ENCODE measurements around the gene ADGRA3.
"Not testable (repeated sequence)": the region's sequence is repeated elsewhere in the genome, so short reads cannot be mapped to it uniquely, and the experiment has no call there.

The ADGRA3 gene

DNA sequence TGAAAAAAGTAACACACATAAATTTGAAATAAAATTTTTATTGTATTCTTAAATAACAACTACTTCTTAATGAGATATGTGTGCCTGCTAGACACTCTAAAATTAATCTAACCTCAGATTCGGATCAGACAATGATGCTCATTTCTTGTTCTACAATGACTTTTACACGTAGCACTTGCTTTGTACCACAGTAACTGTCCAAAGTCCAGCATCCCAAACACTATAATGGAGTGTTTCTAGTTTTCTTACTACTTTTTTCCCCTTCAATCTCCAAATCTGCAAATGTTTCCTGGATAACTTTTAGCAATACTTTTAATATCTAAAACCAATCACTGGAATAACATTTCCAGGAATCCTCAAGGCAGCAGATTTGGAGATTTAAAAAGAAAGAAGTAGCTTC lies 75.9 kb downstream of the ADGRA3 start:
- no peak for DNase-seq

DNA sequence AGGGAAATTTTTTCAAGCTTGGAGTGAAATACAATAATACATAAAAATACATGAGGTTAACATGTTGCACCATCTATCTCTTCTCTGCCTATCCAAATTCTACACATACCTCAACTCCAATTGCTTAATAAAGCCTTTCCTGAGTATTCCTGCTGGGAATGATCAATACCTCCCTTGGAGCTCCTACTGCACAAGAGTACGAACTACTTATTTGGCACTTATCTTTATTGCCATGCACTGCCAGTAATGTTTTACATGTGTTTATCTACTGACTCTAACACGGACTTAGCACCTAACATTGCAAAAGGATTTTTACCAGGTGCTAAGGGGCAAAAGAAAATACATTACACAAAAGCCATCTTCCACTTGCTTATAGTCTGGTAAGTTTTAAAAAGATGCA lies 80.2 kb downstream of the ADGRA3 start:
- no peak for DNase-seq

DNA sequence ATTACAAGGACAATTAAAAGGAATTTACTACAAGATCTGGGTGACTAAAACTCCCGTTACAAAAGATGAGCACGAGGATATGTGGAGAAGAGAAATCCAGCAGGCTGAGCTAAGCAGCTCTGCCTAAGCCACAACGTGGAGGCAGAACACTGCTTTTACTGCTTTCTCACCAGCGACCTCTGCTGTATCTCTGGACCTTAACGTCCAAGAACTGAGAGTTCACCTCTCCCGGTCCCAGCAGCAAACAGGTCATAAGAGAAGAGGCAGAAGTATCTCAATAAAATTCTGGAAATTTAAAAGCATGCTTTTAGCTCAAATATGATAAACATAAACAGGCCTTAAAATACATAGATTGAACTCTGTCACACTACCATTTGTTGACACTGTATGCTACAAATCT lies 81.0 kb downstream of the ADGRA3 start:
- no peak for DNase-seq

DNA sequence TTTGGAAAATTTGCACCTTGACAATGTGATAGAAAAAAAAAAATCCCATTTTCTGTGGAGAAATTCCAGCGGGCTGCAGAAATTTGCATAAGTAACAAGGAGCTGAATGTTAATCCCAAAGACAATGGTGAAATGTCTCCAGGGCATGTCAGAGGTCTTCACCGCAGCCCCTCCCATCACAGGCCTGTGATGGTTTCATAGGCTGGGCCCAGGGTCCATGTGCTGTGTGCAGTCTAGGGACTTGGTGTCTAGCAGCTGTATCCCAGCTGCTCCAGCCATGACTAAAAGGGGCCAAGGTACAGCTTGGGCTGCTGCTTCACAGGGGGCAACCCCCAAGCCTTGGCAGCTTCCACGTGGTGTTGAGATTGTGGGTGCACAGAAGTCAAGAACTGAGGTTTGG lies 85.2 kb downstream of the ADGRA3 start:
- DNase-seq: no peak

DNA sequence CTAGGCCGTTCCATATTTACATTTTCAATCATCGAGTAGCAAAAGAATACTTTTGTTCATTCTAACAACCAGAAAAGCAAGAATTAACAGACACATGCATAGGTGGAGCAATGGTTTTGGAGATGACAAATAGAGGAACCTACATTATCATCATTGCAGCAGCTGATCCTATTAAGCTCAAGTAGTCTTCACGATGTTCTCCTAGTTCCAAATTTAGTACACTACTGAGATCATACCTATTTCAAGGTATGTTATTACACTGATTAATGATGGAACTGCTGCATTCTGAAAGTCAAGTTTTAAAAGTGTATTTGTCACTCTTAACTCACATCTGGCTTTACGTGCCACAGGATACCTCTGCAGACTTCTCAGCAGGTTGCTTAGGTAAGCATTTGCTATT lies 87.4 kb downstream of the ADGRA3 start:
- no peak for DNase-seq

DNA sequence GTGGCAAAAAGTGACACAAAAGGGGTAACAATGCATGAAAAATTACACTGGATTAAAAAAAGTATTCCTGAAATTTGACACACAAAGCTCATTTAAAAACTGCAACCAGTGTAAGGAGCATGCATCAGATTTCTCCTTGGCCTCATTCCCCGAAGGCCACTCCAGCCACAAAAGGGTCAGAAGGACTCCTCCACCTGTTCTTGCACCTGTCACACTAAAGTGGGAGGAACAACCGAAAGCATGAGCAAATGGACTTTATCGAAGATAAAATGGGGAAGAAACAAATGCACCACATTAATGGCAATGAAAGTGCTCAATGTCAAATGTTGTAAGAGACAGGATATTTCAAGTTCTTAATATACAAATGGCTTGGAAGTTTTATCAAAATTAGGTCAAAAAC lies 88.2 kb downstream of the ADGRA3 start:
- DNase-seq: no peak

DNA sequence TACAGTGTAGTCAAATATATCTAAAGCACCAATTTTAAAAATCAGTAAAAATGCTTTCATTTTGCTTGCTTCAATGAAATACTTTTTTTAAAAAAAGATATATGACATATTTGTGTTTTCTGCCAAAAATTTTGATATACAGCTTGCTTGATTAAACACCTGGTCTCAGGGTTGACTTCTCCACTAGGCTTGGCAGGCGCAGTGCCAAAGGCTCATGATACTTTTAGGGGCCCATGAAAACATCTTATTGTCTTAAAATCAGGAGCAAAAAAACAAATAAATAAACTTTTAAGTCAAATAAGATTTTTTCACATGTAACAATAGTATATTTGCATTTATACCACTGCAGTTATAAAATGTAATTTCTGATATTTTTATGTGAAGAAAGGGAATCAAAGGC lies 95.6 kb downstream of the ADGRA3 start:
- no peak for DNase-seq

DNA sequence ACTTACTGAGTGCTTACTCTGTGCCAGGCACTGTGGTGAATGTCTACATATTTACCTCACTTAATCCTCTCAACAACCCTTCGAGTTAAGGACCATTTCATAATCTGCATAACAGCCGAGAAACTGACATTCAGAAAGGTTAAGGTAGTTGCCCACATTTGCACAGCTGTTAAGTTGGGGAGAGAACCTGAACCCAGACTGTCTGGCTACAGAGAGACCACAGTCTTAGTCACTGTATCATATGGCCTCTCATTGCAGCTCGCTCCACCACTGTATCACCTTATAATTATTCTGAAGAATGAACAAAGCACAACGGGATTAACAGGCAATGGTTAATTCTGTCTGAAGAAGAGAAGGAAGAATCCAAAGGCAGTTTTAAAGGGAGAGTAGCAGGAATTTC lies 98.5 kb downstream of the ADGRA3 start:
- DNase-seq: no peak

DNA sequence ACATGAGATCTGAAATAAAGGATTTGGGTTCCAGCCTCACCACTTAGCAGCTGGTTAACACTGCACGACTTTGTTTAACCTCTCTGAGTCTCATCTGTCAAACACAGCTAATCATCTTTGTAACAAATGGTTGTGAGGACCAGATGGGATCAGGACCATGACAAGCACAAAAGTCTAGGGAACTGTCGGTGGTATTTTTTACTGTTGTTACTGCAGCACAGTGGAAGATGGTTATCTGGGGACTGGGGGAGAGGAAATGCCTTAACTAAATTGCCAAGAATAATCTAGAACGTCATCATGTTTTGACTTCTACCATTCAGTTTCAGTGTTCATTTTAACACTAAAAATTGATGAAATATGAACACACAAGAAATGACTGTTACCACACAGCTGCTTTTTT lies 99.5 kb downstream of the ADGRA3 start:
- no peak for DNase-seq

DNA sequence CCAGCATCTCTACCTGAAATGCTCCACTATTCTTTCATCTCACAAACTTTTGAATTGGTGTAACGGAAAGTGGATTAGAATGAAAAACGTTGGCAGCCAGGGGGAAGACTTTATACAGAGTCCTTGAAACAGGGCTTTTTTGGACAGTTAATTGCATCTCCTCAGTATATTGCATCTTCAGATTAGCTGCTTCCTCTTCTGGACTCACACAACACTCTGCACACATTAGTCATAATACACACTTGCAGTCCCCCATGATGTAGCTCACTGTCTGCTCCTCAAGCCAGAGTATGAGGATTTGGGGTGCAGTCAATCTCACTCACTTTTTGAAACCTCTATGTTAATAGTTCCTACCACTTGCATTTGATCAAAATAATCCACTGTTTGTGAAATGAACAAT lies 101.0 kb downstream of the ADGRA3 start:
- no peak for DNase-seq

DNA sequence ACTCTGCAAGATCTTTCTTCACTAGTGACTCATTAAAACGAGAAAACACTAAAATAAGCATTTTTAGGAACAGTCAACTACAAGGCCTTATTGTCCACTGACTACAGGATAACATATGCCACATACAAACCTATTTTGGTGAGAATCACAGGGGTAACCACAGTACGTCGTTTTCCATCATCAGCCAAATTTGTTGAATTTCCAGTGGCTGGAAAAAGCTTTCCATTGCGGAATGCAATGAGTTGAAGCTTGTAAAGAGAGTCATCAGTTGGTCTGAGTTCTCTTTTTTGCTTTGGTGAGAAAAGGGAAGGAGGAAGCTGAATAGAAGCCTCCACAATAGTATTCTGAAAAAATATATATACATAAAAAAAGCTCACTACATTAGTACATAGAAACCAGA lies 102.4 kb downstream of the ADGRA3 start:
- no peak for DNase-seq

DNA sequence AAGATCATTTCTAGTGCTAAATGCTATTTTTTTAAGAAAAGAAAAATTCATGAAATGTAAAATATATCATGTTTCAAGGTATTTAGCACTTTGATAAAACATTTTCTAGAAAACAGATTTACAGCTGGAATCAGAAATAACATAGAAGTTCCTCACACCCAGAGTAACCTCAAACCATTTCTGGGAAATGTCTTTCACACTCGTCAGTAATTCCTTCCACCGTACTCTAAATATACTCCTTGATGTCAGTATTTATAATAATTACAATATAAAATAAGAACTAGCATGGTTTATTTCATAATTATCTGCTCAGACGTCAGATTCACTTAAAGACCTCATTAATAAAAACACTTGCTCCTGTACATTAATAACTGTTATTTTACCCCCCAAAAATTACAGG lies 103.9 kb downstream of the ADGRA3 start:
- no peak for DNase-seq

DNA sequence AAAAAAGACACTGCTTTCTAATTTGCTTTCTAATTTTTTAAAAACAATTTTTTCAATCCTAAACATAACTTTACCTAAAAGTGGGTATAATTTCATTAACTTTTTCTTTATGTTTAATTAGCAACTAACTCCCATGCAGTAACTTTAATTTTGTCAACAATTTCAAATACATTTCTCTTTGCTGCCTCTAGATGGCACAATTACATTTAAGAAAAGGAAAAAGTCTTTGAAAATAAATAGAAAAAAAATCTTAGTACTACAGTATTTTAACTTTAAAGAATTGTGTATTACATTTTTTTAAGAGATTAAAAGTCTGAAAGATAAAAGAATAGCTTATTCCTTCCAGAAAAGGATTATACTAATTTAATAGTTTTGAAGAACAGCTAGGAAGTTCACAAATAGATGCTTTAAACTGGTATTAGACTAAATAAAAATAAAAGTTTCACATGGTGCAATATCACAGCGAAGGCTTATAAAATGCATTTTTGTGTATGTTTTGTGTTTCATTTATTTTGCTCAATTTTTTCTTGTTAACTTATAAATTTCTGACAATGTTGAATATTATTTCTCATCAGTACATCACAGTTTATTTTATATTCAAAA lies 105.1 kb downstream of the ADGRA3 start:
- DNase-seq: no peak

DNA sequence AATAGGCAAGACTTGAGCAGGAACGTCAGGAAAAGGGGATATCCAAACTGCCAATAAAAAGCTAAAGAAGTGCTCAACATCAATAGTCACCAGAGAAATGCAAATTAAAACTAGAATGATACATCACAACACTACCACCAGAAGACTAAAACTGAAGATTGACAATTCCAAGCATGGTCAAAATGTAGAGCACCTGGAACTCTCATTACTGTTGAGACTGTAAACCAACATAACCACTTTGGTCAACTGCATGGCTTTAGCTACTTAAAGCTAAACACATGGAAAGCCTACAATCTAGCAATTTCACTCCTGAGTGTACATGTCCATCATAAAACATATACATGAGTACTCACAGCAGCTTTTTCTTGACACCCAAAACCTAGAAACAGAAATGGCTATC lies 107.4 kb downstream of the ADGRA3 start:
- DNase-seq: no peak

DNA sequence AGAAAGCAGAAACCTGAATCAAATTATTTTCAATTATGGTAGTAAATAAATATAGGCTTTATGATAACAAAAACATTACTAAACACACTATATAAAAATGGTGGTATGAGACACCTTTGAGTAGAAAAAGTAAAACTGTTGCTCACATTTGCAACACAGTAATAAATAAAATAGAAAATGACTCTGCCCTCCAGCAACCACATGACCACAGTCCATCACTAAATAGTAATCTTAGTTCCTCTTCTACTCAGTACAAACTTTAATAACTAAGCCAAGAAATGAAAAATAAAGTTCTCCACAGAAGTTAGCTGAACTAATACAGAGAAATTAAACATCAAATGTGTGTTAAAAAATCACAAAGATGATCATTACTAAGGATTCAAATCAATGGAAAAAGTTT lies 108.5 kb downstream of the ADGRA3 start:
- DNase-seq: no peak

DNA sequence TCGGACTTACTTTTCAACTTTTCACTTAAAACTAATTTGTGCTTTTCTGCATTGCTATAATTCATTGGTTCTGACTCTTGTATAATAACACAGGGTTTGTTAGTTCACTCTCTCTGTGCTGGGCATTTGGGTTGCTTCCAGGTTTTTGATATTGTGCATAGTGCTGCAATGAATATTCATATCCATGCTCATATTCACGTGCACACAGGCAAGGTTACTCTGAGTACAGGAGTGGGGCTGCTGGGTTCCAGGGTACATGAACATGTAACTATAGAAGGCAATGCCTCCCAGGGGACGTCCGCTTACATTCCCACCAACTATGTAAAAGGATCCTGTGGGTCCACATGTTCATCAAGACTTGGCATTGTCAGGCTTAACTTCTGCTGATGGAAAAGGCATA lies 117.2 kb downstream of the ADGRA3 start:
- DNase-seq: no peak

DNA sequence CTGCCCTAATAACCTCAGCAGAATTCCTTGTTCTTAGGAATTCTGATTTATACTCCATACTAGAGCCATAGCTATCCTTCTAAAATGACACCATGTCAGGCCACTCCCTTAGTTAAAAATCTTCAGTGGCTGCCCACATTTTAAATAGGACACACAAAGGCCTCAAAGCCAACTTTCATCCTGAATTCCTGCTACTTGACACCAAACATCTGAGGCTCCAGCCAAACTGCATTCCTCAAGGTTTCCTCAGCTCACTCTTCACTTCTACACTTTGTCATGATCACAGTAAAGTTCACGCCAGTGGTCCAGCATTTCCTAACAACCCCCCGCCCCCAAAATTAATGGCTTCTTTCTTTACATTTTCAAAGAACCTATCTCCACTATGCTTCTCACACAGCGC lies 124.3 kb downstream of the ADGRA3 start:
- no peak for DNase-seq

DNA sequence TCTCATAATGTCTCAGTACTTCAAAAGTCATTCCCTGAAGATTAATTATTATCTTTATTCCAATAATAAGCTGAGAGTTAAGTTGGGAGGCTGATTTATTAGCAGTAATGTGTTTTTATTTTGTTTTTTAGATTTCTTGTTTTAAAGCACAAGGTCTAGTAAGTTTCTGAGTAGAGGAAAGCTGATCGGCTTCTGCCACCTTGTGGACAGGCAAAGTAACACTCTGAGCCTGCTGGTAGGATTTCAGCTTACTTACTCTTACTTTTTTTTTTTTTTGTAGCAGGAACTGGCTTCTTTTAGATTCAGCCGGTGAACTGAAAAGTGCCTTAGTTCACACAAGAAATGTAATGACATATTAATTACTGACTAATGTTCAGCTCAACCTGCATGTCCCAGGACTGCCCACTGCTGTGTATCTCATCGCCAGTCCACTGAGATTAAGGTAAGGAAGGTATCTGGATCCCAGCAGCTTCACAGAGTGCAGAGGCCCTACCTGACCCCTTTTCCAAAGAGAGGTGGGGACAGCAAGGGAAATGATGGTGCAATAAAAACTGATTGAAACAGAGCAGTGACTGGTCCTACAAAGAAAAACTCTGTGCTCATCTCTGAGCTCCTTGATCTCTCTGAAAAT lies 126.5 kb downstream of the ADGRA3 start:
- no peak for DNase-seq

DNA sequence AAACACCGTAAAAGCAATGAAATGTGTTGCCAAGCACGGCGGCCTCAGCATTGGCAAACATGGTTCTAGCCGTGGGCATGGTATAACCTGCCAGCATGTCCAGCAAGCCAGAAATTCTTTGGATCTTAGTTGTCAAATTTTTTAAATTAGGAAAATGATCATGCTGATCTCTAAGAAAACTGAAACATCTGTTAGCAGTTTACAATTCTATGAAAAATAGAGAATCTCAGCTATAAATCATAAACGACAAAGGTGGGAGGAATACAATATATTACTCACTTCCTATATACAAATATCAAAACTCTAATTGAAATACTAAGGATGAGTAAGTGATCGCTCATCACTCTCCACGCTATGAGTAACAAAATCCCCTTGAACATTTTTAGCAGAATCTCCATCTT lies 130.3 kb downstream of the ADGRA3 start:
- no peak for DNase-seq

DNA sequence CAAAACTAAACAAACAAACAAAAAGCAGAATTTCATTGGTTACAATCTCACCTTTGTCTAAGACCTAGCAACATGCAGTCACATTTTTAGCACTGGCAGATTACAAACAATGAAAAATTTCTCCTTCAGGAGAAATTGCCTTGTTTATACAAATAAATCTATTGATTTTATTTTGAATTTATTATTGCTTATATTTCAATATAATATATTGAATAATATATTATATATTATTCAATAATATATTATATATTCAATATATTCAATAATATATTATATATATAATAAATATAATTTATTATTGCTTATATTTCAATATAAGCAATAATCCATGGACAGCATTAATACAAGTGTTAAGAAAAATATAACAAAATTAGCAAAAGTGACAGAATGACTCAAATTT lies 131.7 kb downstream of the ADGRA3 start:
- no peak for DNase-seq

DNA sequence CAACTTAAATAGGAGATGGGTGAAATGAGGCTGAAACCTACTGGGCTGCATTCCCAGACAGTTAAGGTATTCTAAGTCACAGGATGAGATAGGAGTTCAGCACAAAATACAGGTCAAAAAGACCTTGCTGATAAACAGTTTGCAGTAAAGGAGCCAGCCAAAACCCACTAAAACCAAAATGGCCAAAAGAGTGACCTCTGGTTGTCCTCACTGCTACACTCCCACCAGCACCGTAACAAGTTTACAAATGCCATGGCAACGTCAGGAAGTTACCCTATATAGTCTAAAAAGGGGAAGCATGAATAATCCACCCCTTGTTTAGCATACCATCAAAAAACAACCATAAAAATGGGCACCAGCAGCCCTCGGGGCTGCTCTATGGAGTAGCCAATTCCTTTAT lies 133.7 kb downstream of the ADGRA3 start:
- not testable (repeated sequence) for DNase-seq

DNA sequence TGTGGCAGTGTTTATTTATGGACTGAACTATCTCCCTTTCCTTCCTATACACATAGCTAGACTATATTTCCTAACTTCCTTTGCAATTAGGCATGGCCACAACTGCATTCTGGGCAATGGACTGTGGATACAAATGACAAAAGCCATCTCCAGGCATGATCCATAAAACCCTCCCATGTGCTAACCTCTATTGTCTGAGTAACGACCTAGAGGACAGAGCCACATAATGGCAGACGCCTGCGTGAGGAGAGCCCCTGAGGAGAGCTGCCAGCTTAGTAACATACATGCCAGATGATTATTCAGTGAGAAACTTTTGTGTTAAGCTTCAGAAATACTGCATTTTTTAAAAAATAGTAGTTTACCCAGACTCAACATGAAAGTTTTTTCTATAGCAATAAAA lies 142.9 kb downstream of the ADGRA3 start:
- no peak for DNase-seq

DNA sequence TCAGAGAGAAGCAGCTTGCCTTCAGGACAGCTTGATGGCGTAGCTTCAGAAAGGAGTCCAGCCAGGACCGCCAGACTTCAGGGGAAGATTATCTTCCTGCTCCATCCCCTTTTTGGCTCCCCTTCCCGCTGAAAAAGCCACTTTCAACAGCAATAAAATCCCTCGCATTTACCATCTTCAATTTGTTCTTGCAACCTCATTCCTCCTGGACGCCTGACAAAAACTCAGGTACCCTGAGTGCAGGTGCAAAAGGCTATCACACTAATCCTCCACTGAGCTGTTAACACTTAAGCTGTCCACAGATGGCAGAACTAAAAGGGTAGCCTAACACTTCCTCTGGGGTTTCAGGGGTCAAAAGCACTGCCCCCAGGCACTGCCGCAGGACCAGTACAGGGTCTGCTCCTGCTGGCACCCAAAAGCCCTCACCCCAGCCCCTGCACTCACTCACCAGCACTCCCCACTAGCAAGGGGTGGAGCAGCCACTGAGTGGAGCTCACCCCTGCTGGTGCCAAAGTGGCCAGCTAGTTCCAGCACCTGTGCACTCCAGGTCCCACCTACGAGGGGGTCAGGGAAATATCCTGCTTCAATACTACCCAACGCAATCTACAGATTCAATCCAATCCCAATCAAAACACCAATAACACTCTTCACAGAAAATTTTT lies 145.8 kb downstream of the ADGRA3 start:
- DNase-seq: no peak

DNA sequence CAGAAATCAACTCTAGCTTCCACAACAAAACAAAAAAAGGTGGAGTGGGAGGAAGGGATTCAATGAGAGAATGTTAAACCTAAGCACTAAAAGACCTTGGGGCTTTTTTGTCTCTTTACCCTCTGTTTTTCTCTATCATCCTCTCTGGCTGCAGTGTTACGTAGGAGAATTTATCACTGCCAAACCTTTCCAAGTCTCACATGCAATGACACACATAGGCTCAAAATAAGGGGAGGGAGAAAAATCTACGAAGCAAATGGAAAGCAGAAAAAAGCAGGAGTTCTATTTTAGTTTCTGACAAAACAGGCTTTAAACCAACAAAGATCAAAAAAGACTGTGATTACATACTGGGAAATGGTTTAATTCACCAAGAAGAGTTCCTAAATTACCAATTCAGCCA lies 152.1 kb downstream of the ADGRA3 start:
- no peak for DNase-seq

DNA sequence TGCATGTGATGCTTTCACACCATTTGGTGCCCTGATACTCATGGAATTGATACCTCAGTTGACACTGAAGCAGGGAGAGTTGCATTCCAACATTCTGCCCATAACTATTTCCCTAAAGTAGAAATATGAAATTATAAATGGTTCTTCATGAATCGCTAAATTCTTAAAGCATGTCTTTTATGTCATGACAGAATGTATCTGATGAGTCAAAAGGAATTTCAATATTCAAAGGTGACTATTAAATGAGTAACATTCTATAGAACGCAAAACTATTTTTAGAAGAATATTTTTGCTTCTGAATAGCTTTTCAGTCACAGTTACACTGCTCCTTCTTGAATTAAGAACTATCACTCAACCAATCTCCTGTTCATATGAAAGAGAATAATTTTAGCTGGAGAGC lies 152.8 kb downstream of the ADGRA3 start:
- no peak for DNase-seq

Data from T-helper 9 cell (primary cell).